GM12891 (cell line): Measurements from ENCODE around the gene MAP3K2.

ENCODE experiments used
- POLR2A ChIP-seq: IDR thresholded peaks from 2 replicates; pipeline ENCODE4 v1.6.1; 2011; ENCODE audit warnings: low read depth, low read length, control low read depth
- POLR2AphosphoS5 ChIP-seq: IDR thresholded peaks from 2 replicates; pipeline ENCODE4 v1.6.1; 2011; ENCODE audit warnings: low read depth, low read length, control low read depth
- POU2F2 ChIP-seq: IDR thresholded peaks from 2 replicates; pipeline ENCODE4 v1.6.1; 2011; ENCODE audit warnings: low read depth, mild to moderate bottlenecking, control low read depth, low read length, moderate library complexity
- SPI1 ChIP-seq: IDR thresholded peaks from 2 replicates; pipeline ENCODE4 v1.6.1; 2011; ENCODE audit warnings: low read depth, low read length, control low read depth
- TAF1 ChIP-seq: IDR thresholded peaks from 2 replicates; pipeline ENCODE4 v1.6.1; 2011; ENCODE audit warnings: low read depth, low read length, control low read depth

DNA sequence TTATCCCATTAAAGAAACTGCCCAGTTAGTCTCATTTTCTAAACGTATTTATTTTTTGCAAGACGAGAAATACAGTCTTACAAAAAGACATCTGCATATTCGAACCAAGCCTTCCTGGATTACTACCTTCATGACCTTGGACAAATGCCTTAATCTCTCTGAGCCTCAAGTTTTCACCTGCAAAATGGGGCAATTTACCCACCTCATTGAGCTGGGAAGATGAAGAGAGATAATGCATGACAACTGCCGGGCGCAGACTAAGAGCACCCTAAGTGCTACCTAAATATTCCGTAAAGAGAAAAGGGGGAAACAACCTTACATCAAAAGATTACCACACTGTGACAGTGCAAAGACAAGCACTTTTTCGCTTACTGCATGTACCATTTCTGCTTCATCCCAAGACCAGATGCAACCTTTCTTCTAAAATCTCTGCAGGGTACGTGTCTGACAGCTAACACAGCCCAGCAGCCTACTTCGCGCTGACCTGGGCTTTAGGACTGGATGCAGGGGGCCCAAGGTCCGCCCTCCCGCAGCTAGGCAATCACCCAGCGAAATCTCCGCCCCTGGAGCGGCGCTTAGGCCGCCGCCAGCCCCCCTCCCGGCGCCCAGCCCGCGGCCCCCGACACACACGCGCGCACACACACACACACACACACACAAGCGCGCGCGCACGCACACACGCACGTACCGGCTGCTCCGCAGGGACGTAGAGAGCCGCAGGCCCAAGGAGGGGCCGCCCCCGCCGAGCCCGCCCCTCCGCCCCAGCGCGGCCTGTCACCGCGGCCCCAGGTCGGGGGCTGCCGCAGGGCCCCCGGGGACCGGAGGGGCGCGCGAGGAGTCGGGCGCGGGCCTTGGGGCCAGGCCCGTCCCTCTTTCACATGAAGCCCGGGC lies 766 bp downstream of the MAP3K2 start:
- TF ChIP-seq POLR2A (0 out of 2 replicates have a peak, but pooled peaks have one; percentile 38), POLR2AphosphoS5 (no peak), TAF1 (no peak), SPI1 (no peak), POU2F2 (no peak)
